Measurements from ENCODE around the gene METTL1. TPM values are rescaled to one million over a fixed set of nuclear protein-coding genes. Genes with fewer than 3 reads are reported as not detected.

The METTL1 gene
- total RNA-seq, 1 donor from 2014 or later = 5.8 TPM

GRCh38 chr12:57741413-57741789 lies 30.5 kb downstream of the METTL1 start:
- DNase-seq (ENCODE audit: low read depth) (no peak), FAIRE-seq (no peak)
- TF ChIP-seq, protein P1, sequence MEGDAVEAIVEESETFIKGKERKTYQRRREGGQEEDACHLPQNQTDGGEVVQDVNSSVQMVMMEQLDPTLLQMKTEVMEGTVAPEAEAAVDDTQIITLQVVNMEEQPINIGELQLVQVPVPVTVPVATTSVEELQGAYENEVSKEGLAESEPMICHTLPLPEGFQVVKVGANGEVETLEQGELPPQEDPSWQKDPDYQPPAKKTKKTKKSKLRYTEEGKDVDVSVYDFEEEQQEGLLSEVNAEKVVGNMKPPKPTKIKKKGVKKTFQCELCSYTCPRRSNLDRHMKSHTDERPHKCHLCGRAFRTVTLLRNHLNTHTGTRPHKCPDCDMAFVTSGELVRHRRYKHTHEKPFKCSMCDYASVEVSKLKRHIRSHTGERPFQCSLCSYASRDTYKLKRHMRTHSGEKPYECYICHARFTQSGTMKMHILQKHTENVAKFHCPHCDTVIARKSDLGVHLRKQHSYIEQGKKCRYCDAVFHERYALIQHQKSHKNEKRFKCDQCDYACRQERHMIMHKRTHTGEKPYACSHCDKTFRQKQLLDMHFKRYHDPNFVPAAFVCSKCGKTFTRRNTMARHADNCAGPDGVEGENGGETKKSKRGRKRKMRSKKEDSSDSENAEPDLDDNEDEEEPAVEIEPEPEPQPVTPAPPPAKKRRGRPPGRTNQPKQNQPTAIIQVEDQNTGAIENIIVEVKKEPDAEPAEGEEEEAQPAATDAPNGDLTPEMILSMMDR (IDR thresholded peaks at IDR 0.05; ENCODE audit: insufficient read depth, low read length, severe bottlenecking) = no peak
- H3K36me3 ChIP-seq (ENCODE audit: control insufficient read depth, insufficient read depth, low read length) = no peaks in the 10 kb centered on the region
- H3K27me3 ChIP-seq (ENCODE audit: control insufficient read depth, insufficient read depth, low read length) = peaks cover 29% of the 10 kb centered on the region
- H3K4me3 ChIP-seq (ENCODE audit: low read depth, low read length) = no peak overlapping the region

DNA sequence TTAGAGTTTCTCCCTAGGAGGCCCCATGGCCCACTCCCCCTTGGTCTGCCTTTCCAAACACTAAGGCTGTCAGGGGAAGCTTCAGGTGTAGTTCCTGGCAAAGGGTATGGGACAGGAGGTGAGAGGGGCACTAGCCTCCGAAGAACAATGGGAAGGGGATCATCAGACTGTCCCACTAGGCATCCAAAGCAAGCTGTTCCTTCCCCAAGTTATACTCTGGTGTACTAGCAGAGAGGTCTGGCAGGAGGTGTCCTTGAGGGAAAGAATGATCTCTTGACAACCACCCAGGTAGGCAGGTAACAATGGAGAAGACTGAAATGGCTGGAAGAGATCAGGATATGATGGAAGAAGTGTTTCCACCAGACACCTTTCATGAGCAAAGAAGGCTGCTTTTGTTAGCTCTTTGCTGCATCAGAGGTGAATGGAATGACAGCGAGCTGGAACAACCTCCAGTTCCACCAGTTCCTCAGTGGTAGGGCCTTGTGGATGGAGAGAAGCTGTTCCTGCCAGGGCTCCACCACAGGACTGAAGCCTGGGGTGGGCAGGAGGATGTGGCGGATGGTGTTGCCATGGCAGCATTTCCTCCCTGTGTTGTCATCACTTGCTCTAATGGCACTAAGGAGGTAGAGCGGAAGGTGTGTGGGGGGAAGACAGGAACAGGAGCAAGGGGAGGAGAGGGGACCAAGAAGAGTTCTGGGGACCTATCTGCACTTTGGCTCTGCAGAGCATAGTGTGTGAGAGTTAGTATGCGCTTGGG lies 31.1 kb downstream of the METTL1 start:
- Histone ChIP-seq H3K27me3 (ENCODE audit: control insufficient read depth, insufficient read depth, low read length) (peaks cover 32% of the 10 kb centered on the region), H3K36me3 (ENCODE audit: control insufficient read depth, insufficient read depth, low read length) (no peaks in the 10 kb centered on the region), H3K4me3 (ENCODE audit: low read depth, low read length) (no peak overlapping the region)
- FAIRE-seq (no peak), DNase-seq (ENCODE audit: low read depth) (no peak)
- TF ChIP-seq, protein P1 (IDR thresholded peaks at IDR 0.05; ENCODE audit: insufficient read depth, low read length, severe bottlenecking) = no peak

- TF ChIP-seq, protein P1 (IDR thresholded peaks at IDR 0.05; ENCODE audit: insufficient read depth, low read length, severe bottlenecking) = no peak
- no peak for FAIRE-seq
- DNase-seq (ENCODE audit: low read depth) = no peak
- H3K27me3 ChIP-seq (ENCODE audit: control insufficient read depth, insufficient read depth, low read length) = peaks cover 39% of the 10 kb centered on the region
- no peaks in the 10 kb centered on the region for H3K36me3 ChIP-seq (ENCODE audit: control insufficient read depth, insufficient read depth, low read length)
- no peak overlapping the region for H3K4me3 ChIP-seq (ENCODE audit: low read depth, low read length)
These were observed 31.9 kb downstream of the METTL1 start for GRCh38 chr12:57739914-57740538.

- TF ChIP-seq, protein P1 (IDR thresholded peaks at IDR 0.05; ENCODE audit: insufficient read depth, low read length, severe bottlenecking) = no peak
- DNase-seq (ENCODE audit: low read depth) (no peak), FAIRE-seq (no peak)
These were observed 32.5 kb downstream of the METTL1 start for GRCh38 chr12:57739387-57739786.

DNA sequence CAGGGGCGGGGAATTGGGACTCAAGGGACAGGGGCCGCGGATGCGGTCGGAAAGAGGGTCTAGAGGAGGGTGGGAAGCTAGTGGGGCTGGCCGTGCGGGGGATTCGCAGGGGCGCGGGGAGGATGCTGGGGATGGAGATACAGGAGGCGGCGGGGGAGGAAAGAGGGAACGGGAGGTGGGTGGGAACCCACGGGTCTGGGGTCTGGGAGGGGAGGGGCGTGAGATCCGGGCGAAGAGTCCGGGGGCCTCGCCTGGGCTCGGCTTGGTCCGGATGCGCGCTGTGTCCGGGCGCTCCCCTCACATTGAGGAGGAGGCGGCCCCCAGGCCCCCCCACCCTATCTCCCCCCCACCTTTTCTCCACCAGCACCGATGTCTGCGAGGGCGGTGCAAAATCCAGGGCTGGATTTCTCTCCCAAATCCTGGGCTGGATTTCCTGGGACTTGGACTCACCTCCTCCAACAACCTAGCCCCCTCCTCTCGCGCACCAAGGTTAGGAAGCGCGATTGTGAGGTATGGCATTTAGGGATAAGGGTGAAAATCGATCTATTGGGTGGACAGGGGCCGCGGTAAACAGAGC lies 33.2 kb downstream of the METTL1 start, which contains the start of gene AGAP2:
Gene AGAP2, minus strand, starts transcription at position 82 of the 577 bp plus-strand sequence. CDS start 496 bp downstream, outside the sequence.
- no peak for FAIRE-seq

More at GRCh38 chr12:57739387-57739786, 32.5 kb downstream of the METTL1 start:
- H3K27me3 ChIP-seq (ENCODE audit: control insufficient read depth, insufficient read depth, low read length) = peaks cover 41% of the 10 kb centered on the region
- no peaks in the 10 kb centered on the region for H3K36me3 ChIP-seq (ENCODE audit: control insufficient read depth, insufficient read depth, low read length)
- H3K4me3 ChIP-seq (ENCODE audit: low read depth, low read length) = no peak overlapping the region

More for the DNA sequence above, 33.2 kb downstream of the METTL1 start, which contains the start of gene AGAP2:
- Histone ChIP-seq H3K4me3 (ENCODE audit: low read depth, low read length) (no peak within 1 kb of the TSS), H3K27me3 (ENCODE audit: control insufficient read depth, insufficient read depth, low read length) (peaks cover 42% of the 10 kb centered on the region), H3K36me3 (ENCODE audit: control insufficient read depth, insufficient read depth, low read length) (no peaks in the 10 kb centered on the region)
- no peak for DNase-seq (ENCODE audit: low read depth)
- TF ChIP-seq, protein P1 (IDR thresholded peaks at IDR 0.05; ENCODE audit: insufficient read depth, low read length, severe bottlenecking) = no peak

Data from bronchial epithelial cell (primary cell).